Stimulated activated CD4-positive, alpha-beta T cell treated with anti-CD3 and anti-CD28 coated beads, Interleukin-4, amount 100 ng/mL, for 4 hours (primary cell): ENCODE data around the gene KITLG.
"Not testable (repeated sequence)": the region's sequence is repeated elsewhere in the genome, so short reads cannot be mapped to it uniquely, and the experiment has no call there.

ENCODE experiments used
- DNase-seq, 2 experiments: peaks; one replicate each; pipeline ENCODE4 v3.0.0-alpha.2; 2020

KITLG gene

DNA sequence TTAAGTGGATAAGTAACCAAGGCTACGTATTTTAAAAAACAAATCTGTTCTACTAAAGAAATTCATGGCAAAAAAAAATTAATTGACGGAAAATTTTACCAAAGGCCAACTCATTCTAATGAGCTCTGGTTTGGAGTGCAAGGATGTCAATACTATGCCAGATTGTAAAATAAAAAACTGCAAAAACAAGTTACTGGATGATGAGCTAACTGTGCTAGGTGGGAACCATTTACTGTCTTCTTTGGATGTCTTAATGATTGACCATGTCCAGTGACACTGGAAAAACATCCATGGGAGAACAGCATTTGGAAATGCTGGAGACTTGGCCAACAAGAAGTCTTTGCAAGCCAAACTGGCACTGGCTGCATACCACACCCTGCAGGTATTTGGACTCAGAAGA lies 41.6 kb downstream of the KITLG start:
- DNase-seq: no peak

- no peak for DNase-seq
Observed at GRCh38 chr12:88538250-88538649, 42.0 kb downstream of the KITLG start.

DNA sequence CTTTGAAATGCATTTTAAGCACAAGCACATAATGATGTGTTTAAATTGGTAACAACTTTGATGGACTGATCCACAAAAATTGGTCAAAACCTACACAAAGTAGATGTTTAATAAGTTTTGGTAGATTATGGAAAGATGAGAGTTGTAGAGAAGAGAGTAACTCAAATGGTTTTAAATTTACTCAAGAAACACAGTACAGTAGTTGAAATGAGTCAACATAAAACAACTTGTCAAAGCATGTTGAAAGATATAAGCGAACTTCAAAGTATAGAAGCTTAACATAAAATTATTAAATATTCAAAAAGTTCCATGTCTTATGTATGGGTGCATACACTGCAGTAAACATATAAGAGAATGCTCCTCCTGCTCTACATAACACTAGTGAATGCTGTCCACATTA lies 49.4 kb downstream of the KITLG start:
- DNase-seq: no peak

DNA sequence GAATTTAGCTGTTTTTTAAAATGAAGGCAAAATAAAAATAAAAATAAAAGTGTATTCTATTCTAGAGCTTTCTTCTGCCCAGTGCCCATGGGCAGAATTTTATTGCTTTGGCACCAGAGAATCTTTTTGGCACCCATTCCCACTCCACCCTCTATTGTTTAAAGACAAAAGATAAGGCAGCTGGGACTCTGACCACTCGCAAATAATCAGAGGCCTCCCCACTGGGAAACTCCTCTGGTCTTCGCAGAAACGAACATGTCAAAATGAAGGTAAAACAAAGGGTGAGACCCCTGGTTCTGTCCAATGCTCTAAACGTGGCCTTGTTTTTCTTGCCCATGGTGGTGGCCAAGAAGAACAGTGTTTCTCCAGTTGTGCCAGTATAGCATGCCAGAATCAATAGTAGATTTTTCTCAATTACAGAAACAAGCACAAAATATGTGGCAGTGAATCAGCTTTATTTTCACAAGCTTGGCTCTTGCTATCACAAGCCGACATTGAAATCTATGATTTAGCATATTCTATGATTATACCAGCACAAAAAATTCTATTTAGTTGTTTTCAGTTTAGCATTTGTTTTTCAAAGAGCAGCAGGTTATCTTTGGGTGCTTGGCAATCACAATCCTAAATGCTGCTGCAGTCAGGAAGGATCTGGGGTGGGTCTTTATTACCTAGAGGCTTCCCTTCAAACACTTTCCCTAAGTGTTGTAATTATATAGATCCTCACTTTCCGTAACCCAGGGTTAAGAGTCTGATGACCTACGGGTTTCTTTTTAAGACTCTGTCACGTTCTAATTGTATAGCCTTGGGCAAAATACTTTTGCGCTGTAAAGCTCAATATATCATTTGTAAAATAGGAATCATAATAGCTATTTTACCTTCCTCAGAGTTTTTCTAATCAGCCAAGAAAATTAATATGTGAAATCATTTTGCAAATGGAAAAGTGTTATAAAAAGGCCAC lies 50.5 kb downstream of the KITLG start:
- DNase-seq: no peak

DNA sequence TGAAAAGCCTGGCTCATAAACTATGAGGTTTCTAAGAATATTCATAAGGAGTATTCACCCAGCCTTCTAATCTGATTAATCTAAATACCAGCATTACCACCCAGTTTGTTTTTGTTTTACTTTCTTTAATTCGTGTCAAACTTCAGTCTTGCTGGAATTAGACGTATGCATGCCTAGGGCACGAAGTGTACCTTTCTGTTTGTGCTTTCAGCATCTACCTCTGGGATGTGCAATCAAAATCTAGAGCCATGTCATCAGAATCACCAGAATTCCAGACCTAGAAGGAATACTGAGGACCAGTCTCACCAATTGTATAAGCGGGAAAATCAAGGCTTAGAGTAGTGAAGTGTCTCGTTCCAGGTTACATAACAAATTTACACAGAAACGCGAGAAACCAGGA lies 57.3 kb downstream of the KITLG start:
- no peak for DNase-seq

GRCh38 chr12:88520436-88520820 lies 59.8 kb downstream of the KITLG start:
- no peak for DNase-seq

DNA sequence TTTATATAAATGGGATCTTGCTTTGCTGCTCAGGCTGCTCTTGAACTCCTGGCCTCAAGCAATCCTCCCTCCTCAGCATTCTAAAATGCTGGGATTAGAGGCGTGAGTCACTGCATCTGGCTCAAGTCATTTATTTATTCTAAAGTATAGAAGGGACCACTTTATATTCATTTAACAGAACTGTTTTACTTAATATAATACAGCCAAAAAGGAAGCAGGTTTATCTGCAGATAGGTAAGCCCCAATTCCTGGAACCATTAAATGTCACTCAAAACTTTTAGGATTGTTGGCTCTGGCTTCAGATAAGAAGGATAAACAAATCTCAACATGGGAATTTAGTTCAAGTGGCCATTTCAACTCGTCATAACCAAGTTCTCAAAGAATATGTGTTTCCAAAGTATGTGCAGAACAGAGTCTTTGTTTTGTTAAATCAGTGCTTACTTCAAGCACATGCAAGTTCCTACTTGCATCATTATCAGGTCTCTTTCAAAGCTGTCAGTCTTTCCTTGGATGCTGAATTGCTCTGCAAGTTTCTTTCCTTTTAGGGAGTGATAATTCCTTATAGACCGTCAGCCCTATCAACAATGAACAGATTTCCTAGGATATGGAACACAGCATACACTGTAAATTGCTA lies 60.4 kb downstream of the KITLG start:
- no peak for DNase-seq

- DNase-seq: no peak
Observed at GRCh38 chr12:88518863-88519403, 61.3 kb downstream of the KITLG start.

GRCh38 chr12:88516811-88517210 lies 63.5 kb downstream of the KITLG start:
- no peak for DNase-seq

DNA sequence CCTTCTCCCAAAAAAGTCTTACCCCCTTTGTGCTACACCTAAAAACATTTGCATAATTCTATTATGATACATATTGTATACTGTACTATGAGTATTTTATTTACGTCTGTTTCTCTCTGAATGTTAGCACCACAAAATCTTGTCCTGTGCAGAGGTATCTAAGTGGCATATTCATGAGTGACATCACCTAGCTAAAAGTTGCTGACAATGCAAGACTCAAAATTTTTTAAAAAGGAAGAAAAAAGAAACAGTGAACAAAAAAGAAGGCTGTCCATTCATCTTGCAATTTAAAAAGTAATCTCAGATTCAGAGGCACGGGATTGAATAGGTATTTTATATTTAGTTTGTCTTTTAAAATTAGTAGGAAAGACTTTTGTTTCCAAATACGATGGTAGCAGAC lies 69.4 kb downstream of the KITLG start:
- no peak for DNase-seq

GRCh38 chr12:88509851-88510250 lies 70.4 kb downstream of the KITLG start:
- no peak for DNase-seq

DNA sequence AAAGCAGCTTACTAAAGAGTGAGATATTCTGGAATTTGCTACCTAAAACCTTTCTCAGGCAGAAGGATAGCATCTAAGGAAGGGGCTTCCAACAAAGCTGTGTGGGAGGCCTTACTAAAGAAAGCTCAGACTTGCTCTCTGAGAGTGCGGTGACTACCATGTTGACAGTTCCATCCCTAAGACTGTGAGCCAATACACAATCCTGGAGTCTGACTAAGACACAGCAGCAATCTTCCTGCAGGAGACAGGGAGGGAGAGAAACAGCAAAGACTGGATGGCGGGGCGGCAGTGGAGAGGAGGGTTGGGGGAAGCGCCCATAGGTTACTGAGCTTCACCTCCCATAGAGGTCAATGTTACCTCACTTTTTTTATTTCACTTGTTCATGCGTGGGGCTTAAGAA lies 70.9 kb downstream of the KITLG start:
- no peak for DNase-seq

- DNase-seq: not testable (repeated sequence)
Observed at GRCh38 chr12:88507851-88508250, 72.4 kb downstream of the KITLG start.

- DNase-seq: no peak
Observed at GRCh38 chr12:88507270-88507669, 73.0 kb downstream of the KITLG start.

GRCh38 chr12:88505696-88506095 lies 74.6 kb downstream of the KITLG start:
- DNase-seq: no peak

DNA sequence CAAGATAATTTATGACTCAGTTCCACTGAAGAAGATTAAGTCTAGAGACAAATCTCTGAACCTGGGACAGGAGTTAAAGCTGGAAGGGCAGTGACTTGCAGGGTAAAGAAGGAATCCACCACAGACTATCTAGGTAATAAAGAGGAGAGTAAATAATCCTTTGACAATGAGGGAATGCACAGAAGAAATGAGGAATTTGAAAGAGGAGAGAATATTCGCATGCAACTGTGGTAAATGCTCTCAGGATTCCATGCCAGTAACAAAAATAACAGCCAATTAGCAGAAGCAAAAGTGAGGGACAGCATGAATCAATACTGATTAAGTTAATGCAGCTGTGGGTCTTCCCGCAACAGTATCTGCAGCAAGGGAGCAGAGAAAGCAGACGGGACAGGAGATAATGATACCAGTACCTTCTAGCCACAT lies 77.0 kb downstream of the KITLG start:
- DNase-seq: no peak

DNA sequence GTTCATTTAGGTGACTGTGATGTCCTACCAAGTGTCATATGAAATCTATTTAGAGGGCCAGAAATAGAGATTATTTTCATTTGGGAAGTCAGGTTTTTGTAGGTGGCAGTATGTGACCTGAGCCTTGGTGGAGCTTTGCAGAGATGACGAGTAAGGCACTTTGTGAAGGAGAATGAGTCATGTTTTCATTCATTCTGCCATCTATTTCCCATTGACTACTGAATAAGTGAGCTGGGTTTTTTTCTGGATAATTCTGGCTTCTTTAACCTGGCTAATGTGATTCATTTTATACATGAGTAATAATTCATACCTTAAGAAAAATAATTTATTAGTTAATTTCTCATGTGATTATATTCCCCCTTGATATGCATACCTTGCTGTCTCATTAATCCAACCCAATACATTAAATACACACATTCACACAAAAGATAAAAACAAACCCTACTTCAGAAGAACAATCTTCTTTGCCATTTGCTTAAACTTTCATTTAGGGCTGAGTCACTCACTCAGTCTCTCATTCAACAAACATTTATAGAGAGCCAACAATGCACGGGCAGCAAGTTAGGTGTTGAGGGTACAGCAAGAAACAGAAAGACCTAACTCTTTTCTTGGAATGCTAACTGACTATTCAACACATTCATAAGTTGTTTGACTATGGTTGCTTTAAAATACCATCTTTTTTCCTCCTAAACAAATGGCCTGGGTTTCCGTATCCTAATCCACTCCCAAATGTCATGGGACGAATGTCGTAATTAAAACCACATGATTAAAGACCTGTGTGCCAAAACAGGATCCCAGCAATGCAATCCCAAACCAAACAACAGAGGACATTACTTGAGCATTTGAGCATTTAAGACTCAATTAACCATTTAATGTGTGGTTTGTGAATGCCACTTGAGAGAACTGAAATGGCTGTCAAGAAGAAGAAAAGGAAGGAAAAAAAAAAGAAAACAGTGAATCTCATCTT lies 78.0 kb downstream of the KITLG start:
- no peak for DNase-seq

DNA sequence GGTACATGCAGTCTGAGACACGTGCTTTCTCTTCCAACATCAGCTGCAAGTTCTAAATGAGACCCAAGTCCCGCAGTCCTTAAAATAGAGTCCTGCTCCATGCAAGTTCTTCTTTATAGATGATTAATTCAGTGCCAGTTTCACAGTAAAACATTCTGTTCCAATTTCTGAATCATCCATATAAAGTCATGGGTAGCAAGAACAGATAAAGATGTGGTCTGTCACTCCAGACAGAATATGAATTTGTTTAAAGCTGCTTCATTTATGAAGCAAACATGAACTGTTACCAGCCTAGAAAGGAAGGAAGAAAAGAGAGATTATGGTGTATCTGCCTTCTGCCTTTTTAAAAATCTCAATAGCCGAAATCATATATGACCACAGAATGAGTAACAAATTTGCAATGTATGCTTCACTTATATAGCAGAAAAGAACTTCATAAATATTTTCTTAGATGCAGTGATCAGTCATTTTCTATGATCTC lies 83.3 kb downstream of the KITLG start:
- no peak for DNase-seq

DNA sequence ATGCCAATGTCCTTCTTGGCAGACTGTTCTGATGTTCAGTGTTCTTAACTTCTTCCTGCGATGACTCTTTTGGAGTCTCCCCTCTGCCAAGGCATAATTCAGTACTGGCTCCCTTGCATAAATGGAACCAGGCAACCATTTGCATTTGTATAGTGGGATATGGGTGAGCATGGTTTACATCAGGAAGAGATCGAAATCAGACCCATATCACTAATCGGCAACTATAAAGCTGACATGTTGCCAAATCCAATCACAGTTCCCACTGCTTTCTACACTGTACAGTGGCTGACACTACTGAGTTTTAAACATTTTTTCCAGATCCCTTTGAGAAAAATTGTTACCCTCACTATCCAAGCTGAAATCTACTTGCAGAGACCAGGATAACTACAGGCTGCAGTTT lies 83.8 kb downstream of the KITLG start:
- no peak for DNase-seq

DNA sequence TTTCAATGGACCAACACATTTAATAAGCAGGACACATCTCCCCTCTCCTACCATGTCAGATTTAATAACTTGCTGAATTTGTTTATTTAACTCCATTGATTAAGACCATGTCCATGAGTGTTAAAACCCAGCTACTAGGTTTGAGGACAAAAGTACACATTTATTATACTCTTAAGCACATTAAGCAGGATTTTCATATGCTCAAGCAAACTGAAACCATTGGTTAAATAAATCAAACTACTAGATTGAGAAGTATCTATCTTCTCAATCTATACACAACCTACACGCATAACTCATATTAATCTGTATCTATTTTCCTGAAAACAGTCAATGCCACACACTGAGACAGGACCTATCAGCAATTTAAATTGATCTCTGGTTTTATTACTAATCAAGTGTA lies 85.2 kb downstream of the KITLG start:
- DNase-seq: no peak

GRCh38 chr12:88494520-88494919 lies 85.8 kb downstream of the KITLG start:
- DNase-seq: no peak

- DNase-seq: no peak
Observed at GRCh38 chr12:88493636-88494035, 86.6 kb downstream of the KITLG start.

DNA sequence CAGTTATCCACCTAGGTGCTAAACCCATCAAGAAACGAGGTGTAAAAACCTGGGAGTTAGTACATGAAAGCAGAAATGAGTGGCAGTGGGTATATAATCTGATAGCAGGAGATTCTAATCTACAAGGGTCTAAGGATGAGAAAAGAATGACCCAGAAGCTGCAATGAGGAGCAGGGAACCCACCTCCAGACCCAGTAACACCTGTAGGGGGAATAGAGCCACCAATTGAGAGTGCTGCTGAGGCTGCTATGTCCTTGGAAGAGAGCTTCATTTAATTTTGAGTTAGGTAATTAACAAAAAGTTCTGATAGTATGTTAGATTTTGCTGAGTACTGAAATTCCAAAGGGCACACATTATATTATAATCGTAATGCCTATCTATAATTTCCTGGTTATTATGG lies 89.8 kb downstream of the KITLG start:
- DNase-seq: no peak
